B cell (primary cell): Measurements from ENCODE around the gene DUT. TPM values are rescaled to one million over a fixed set of nuclear protein-coding genes. Genes with fewer than 3 reads are reported as not detected.

Experiments used
- ATAC-seq: fragments of 200-7000 bp; cut with Tn5 transposase; one replicate; pipeline ENCODE4 v1.10.0; 2021; ENCODE audit warnings: low read depth, mild to moderate bottlenecking, moderate number of reproducible peaks, moderate library complexity
- CTCF ChIA-PET: fragments of 350-600 bp; sonication (Branson Sonifier 250); formaldehyde crosslinking; loops from one replicate; lab custom pipeline; 2021; ENCODE audit warnings: antibody characterized with exemption, inconsistent platforms; lab: Charles Lee
- POLR2A ChIA-PET: fragments of 350-600 bp; sonication (Branson Sonifier 250); formaldehyde crosslinking; loops from one replicate; lab custom pipeline; 2021; ENCODE audit warnings: antibody characterized with exemption; lab: Charles Lee
- DNase-seq: peaks from one replicate; pipeline ENCODE4 v3.0.0; 2013
- H2AFZ ChIP-seq: 2 replicates; pipeline ENCODE4 v1.6.1; 2012; ENCODE audit warnings: mild to moderate bottlenecking, low read depth, low read length; ENCODE audit not compliant: insufficient read depth, poor library complexity, severe bottlenecking
- H3K27ac ChIP-seq, 2 donors: 1 replicate in 1 of 2; 2 replicates in 1 of 2; pipeline ENCODE4 v1.5.1; 2012 to 2013; ENCODE audit warnings: low read length in 2 of 2, mild to moderate bottlenecking in 2 of 2, moderate library complexity in 1 of 2
- H3K27me3 ChIP-seq, 4 experiments: fragments of 200-600 bp in 1 of 4; sonication (generic) in 1 of 4; replicated peaks in 1 of 4; 1 replicate in 2 of 4; 2 replicates in 2 of 4; pipeline versions ENCODE4 v1.6.1 to v1.7.0; 2013 to 2016; ENCODE audit warnings: low read length in 3 of 4, mild to moderate bottlenecking in 2 of 4, mixed read lengths in 1 of 4, moderate library complexity in 1 of 4; ENCODE audit not compliant: insufficient read depth in 4 of 4, control insufficient read depth in 3 of 4; ENCODE audit errors: control extremely low read depth in 1 of 4
- H3K36me3 ChIP-seq, 2 experiments: replicated peaks in 1 of 2; 1 replicate in 1 of 2; 2 replicates in 1 of 2; pipeline versions ENCODE4 v1.6.1 to v1.7.1; 2013; ENCODE audit warnings: low read length in 1 of 2; ENCODE audit not compliant: insufficient read depth in 2 of 2, control insufficient read depth in 1 of 2; ENCODE audit errors: control extremely low read depth in 1 of 2, extremely low read depth in 1 of 2
- H3K4me1 ChIP-seq, 2 donors: fragments of 200-600 bp in 1 of 2; sonication (generic) in 1 of 2; 1 replicate in 1 of 2; 2 replicates in 1 of 2; pipeline versions ENCODE4 v1.5.1 to v1.6.1; 2013 to 2017; ENCODE audit warnings: low read length in 2 of 2; ENCODE audit not compliant: control insufficient read depth in 2 of 2, insufficient read depth in 2 of 2
- H3K4me2 ChIP-seq: replicated peaks from 2 replicates; pipeline ENCODE3; 2012; ENCODE audit warnings: mild to moderate bottlenecking, low read depth, low read length; ENCODE audit not compliant: poor library complexity, severe bottlenecking
- H3K4me3 ChIP-seq, 5 experiments: fragments of 200-600 bp in 1 of 5; sonication (generic) in 1 of 5; 1 replicate in 3 of 5; 2 replicates in 2 of 5; pipeline versions ENCODE4 v1.5.1 to v1.7.0; 2011 to 2016; ENCODE audit warnings: low read length in 4 of 5, mild to moderate bottlenecking in 4 of 5, low read depth in 2 of 5, control low read depth in 1 of 5, moderate library complexity in 1 of 5; ENCODE audit not compliant: insufficient read depth in 1 of 5; ENCODE audit errors: control extremely low read depth in 1 of 5, extremely low read depth in 1 of 5
- H3K79me2 ChIP-seq: fragments of 200-600 bp; sonication (generic); one replicate; pipeline ENCODE4 v1.6.0; 2016; ENCODE audit warnings: low read length; ENCODE audit not compliant: control insufficient read depth, insufficient read depth
- H3K9ac ChIP-seq: fragments of 200-600 bp; sonication (generic); 2 replicates; pipeline ENCODE4 v1.6.1; 2017; ENCODE audit warnings: mild to moderate bottlenecking, low read length, moderate library complexity
- H3K9me3 ChIP-seq, 3 donors: one replicate each; pipeline versions ENCODE4 v1.6.1 to v1.7.1; 2013; ENCODE audit warnings: low read length in 2 of 3; ENCODE audit not compliant: control insufficient read depth in 2 of 3, insufficient read depth in 1 of 3; ENCODE audit errors: control extremely low read depth in 1 of 3
- H4K20me1 ChIP-seq: 2 replicates; pipeline ENCODE4 v1.6.0; 2012; ENCODE audit warnings: mild to moderate bottlenecking, low read length; ENCODE audit not compliant: insufficient read depth, control insufficient read depth, poor library complexity, severe bottlenecking
- H3K27ac Mint-ChIP-seq: one replicate; pipeline ENCODE4 v1.8.0; 2021; ENCODE audit warnings: mixed read lengths
- H3K27me3 Mint-ChIP-seq: one replicate; pipeline ENCODE4 v1.8.0; 2021; ENCODE audit warnings: mixed read lengths
- H3K4me1 Mint-ChIP-seq: one replicate; pipeline ENCODE4 v1.8.0; 2021; ENCODE audit warnings: mixed read lengths
- H3K4me3 Mint-ChIP-seq: one replicate; pipeline ENCODE4 v1.8.0; 2021; ENCODE audit warnings: mixed read lengths
- H3K9me3 Mint-ChIP-seq: one replicate; pipeline ENCODE4 v1.8.0; 2022; ENCODE audit warnings: mixed read lengths; ENCODE audit not compliant: insufficient read depth
- CTCF ChIP-seq: fragments of 200-600 bp; IDR thresholded peaks from one replicate; pipeline ENCODE4 v1.8.0; 2022; ENCODE audit warnings: antibody characterized with exemption, mild to moderate bottlenecking
- EZH2 ChIP-seq: IDR thresholded peaks from 2 replicates; pipeline ENCODE4 v1.6.1; 2012; ENCODE audit warnings: borderline replicate concordance, low read depth, mild to moderate bottlenecking, moderate library complexity, low read length; ENCODE audit not compliant: insufficient read depth, poor library complexity, severe bottlenecking
- WGBS: methylation state at CpG from one replicate; pipeline ENCODE4 v1.1.5; 2013; ENCODE audit warnings: missing lambda C conversion rate; ENCODE audit not compliant: insufficient coverage; 5-methylcytosine and 5-hydroxymethylcytosine counted together
- intact Hi-C: fragments of 100-400 bp; cut with micrococcal nuclease; formaldehyde crosslinking; loops from one replicate; pipeline ENCODE4 v1.10.0; 2022
- polyA plus RNA-seq: library from polyadenylated mRNA; depleted of rRNA; stranded (reverse); fragments of >200 nt; gene quantifications from 2 replicates; pipeline ENCODE4 v1.2.3, GENCODE V29; 2012
- total RNA-seq, 2 donors: library from RNA; stranded (reverse); fragments of 120-200 nt in 1 of 2; gene quantifications; 1 replicate in 1 of 2; 2 replicates in 1 of 2; pipeline versions ENCODE4 v1.2.3 to v1.2.4, GENCODE V29; 2013 to 2022

The DUT gene
- total and polyA plus RNA-seq, 2 donors (not counting 1 experiment from before 2014, with no cell fraction given): 59.5 to 84.7 TPM

- H3K27ac ChIP-seq: peak overlapping the region in 1 of 2 donors; percentile 90
- no peaks in the 10 kb centered on the region for H3K79me2 ChIP-seq
- no peaks in the 10 kb centered on the region for H3K9me3 ChIP-seq
- peaks cover 10 to 14% of the 10 kb centered on the region in 2 donors for H3K4me1 ChIP-seq
- H3K4me2 ChIP-seq: peak overlapping the region; percentile 90
- H3K27me3 ChIP-seq: no peaks in the 10 kb centered on the region
- ChIA-PET CTCF (interaction anchor here (0.9 to 5.1 kb wide), 2 partner anchors 10 to 20 kb away, joined by 3 to 35 read pairs; no protein-coding TSS in a partner anchor), POLR2A (no interaction called here)
- no peaks in the 10 kb centered on the region for H3K9me3 Mint-ChIP-seq
- peak overlapping the region; percentile 71 for H3K27ac Mint-ChIP-seq
- peaks cover 19% of the 10 kb centered on the region for H3K4me1 Mint-ChIP-seq
- H3K4me3 ChIP-seq: peak overlapping the region in 3 of 5 experiments; percentile 77 to 90 (median 80)
- no peak for ATAC-seq
- WGBS: 54% methylated on average over 4 of the region's 9 CpGs
- no peaks in the 10 kb centered on the region for H3K27me3 Mint-ChIP-seq
- TF ChIP-seq CTCF (no peak), EZH2 (no peak)
- H4K20me1 ChIP-seq: no peaks in the 10 kb centered on the region
- H2AFZ ChIP-seq: peak overlapping the region; percentile 64
- peak overlapping the region; percentile 82 for H3K9ac ChIP-seq
- DNase-seq: no peak
- H3K36me3 ChIP-seq: peaks cover 6 to 14% of the 10 kb centered on the region in 2 experiments
- H3K4me3 Mint-ChIP-seq: peak overlapping the region; percentile 94
- intact Hi-C loops: loop anchor here (2.0 kb wide), 1 partner anchor 20 kb away; no protein-coding TSS in a partner anchor
These were observed 1.4 kb downstream of the DUT start for GRCh38 chr15:48332642-48333034.

GRCh38 chr15:48333540-48333939, 2.3 kb downstream of the DUT start:
- Mint-ChIP-seq H3K9me3 (no peaks in the 10 kb centered on the region), H3K27me3 (no peaks in the 10 kb centered on the region), H3K4me1 (peaks cover 17% of the 10 kb centered on the region), H3K27ac (no peak overlapping the region), H3K4me3 (peak overlapping the region; percentile 39)
- Histone ChIP-seq H3K9me3 (no peaks in the 10 kb centered on the region), H3K4me1 (peaks cover 10 to 14% of the 10 kb centered on the region in 2 donors), H3K4me2 (no peak overlapping the region), H3K79me2 (no peaks in the 10 kb centered on the region), H3K27ac (no peak overlapping the region), H4K20me1 (no peaks in the 10 kb centered on the region), H2AFZ (no peak overlapping the region), H3K4me3 (no peak overlapping the region), H3K27me3 (no peaks in the 10 kb centered on the region), H3K9ac (no peak overlapping the region), H3K36me3 (peaks cover 6 to 15% of the 10 kb centered on the region in 2 experiments)
- DNase-seq: no peak
- TF ChIP-seq CTCF: no peak
- TF ChIP-seq EZH2: no peak
- CTCF ChIA-PET: interaction anchor here (5.1 kb wide), 1 partner anchor 19 kb away, joined by 35 read pairs; no protein-coding TSS in a partner anchor
- intact Hi-C loops: loop anchor here (2.0 kb wide), 1 partner anchor 19 kb away; no protein-coding TSS in a partner anchor
- no peak for ATAC-seq
- WGBS: no CpG with 5 or more reads among the region's 4 CpGs
- POLR2A ChIA-PET: no interaction called here
